H9 (cell line): ENCODE measurements around the gene EHBP1. TPM values are rescaled to one million over a fixed set of nuclear protein-coding genes. Genes with fewer than 3 reads are reported as not detected.

Experiments used
- DNase-seq: peaks from one replicate; pipeline ENCODE4 v3.0.0-alpha.2; 2017
- H2AFZ ChIP-seq: one replicate; pipeline ENCODE4 v1.6.1; 2013; ENCODE audit warnings: mild to moderate bottlenecking, low read length, control low read depth, moderate library complexity
- H2AK5ac ChIP-seq: 2 replicates; pipeline ENCODE4 v1.6.1; 2013; ENCODE audit warnings: low read length, control low read depth, mixed read lengths; ENCODE audit not compliant: insufficient read length
- H2BK120ac ChIP-seq: one replicate; pipeline ENCODE4 v1.6.1; 2013; ENCODE audit warnings: low read depth, mild to moderate bottlenecking, low read length, control low read depth, inconsistent platforms; ENCODE audit not compliant: poor library complexity, severe bottlenecking
- H2BK12ac ChIP-seq: 2 replicates; pipeline ENCODE4 v1.6.1; 2013; ENCODE audit warnings: low read length, control low read depth, mixed read lengths, low read depth; ENCODE audit not compliant: insufficient read length
- H2BK15ac ChIP-seq: 2 replicates; pipeline ENCODE4 v1.6.1; 2013; ENCODE audit warnings: low read depth, low read length, control low read depth
- H2BK20ac ChIP-seq: one replicate; pipeline ENCODE4 v1.6.1; 2013; ENCODE audit warnings: low read depth, mild to moderate bottlenecking, low read length, control low read depth, inconsistent platforms; ENCODE audit not compliant: poor library complexity, severe bottlenecking
- H2BK5ac ChIP-seq: 2 replicates; pipeline ENCODE4 v1.6.1; 2013; ENCODE audit warnings: low read length, control low read depth, mixed read lengths; ENCODE audit not compliant: insufficient read length
- H3K14ac ChIP-seq: 2 replicates; pipeline ENCODE4 v1.6.1; 2013; ENCODE audit warnings: low read length, control low read depth; ENCODE audit not compliant: insufficient read depth
- H3K18ac ChIP-seq: 2 replicates; pipeline ENCODE4 v1.6.1; 2013; ENCODE audit warnings: low read depth, mild to moderate bottlenecking, mixed read lengths, low read length, control low read depth; ENCODE audit not compliant: insufficient read length
- H3K23ac ChIP-seq: 2 replicates; pipeline ENCODE4 v1.6.1; 2013; ENCODE audit warnings: low read length, control low read depth, mixed read lengths, low read depth; ENCODE audit not compliant: insufficient read length
- H3K23me2 ChIP-seq: 2 replicates; pipeline ENCODE4 v1.6.1; 2013; ENCODE audit warnings: low read depth, mild to moderate bottlenecking, mixed read lengths, low read length, control low read depth; ENCODE audit not compliant: insufficient read length, poor library complexity, severe bottlenecking
- H3K27ac ChIP-seq: 2 replicates; pipeline ENCODE4 v1.5.1; 2013; ENCODE audit warnings: low read length, control low read depth, mixed read lengths, low read depth; ENCODE audit not compliant: insufficient read length
- H3K27me3 ChIP-seq: 2 replicates; pipeline ENCODE4 v1.6.1; 2013; ENCODE audit warnings: low read length, control low read depth, inconsistent platforms; ENCODE audit not compliant: insufficient read depth
- H3K4ac ChIP-seq: 2 replicates; pipeline ENCODE4 v1.6.1; 2013; ENCODE audit warnings: low read depth, mild to moderate bottlenecking, control low read depth, inconsistent platforms, low read length, moderate library complexity
- H3K4me1 ChIP-seq: 2 replicates; pipeline ENCODE4 v1.6.1; 2013; ENCODE audit warnings: low read length, control low read depth, inconsistent platforms; ENCODE audit not compliant: insufficient read depth
- H3K4me2 ChIP-seq: 2 replicates; pipeline ENCODE4 v1.6.1; 2013; ENCODE audit warnings: low read length, control low read depth, mixed read lengths; ENCODE audit not compliant: insufficient read length, insufficient read depth
- H3K56ac ChIP-seq: 2 replicates; pipeline ENCODE4 v1.6.1; 2013; ENCODE audit warnings: low read depth, mild to moderate bottlenecking, mixed read lengths, low read length, control low read depth; ENCODE audit not compliant: insufficient read length
- H3K79me1 ChIP-seq: 2 replicates; pipeline ENCODE4 v1.6.1; 2013; ENCODE audit warnings: low read depth, mild to moderate bottlenecking, moderate library complexity, low read length, control low read depth, inconsistent platforms; ENCODE audit not compliant: insufficient read depth, poor library complexity, severe bottlenecking
- H3K79me2 ChIP-seq: 2 replicates; pipeline ENCODE4 v1.6.1; 2013; ENCODE audit warnings: low read length, control low read depth, inconsistent platforms; ENCODE audit not compliant: insufficient read depth
- H3K9ac ChIP-seq: 2 replicates; pipeline ENCODE4 v1.6.1; 2013; ENCODE audit warnings: low read length, control low read depth, mixed read lengths; ENCODE audit not compliant: insufficient read length; ENCODE audit errors: extremely low read depth
- H3K9me3 ChIP-seq: one replicate; pipeline ENCODE4 v1.6.1; 2013; ENCODE audit warnings: low read depth, low read length, inconsistent platforms; ENCODE audit not compliant: control insufficient read depth
- H3T11ph ChIP-seq: one replicate; pipeline ENCODE4 v1.6.1; 2013; ENCODE audit warnings: mild to moderate bottlenecking, low read length, control low read depth, inconsistent platforms
- H4K20me1 ChIP-seq: one replicate; pipeline ENCODE4 v1.6.1; 2013; ENCODE audit not compliant: control insufficient read depth, insufficient read length, insufficient read depth
- H4K5ac ChIP-seq: 2 replicates; pipeline ENCODE4 v1.6.1; 2013; ENCODE audit warnings: low read depth, mild to moderate bottlenecking, mixed read lengths, low read length, control low read depth; ENCODE audit not compliant: insufficient read length
- H4K8ac ChIP-seq: replicated peaks from 2 replicates; pipeline ENCODE4 v1.6.1; 2013; ENCODE audit warnings: low read length, control low read depth, mixed read lengths, low read depth; ENCODE audit not compliant: insufficient read length
- H4K91ac ChIP-seq: 2 replicates; pipeline ENCODE4 v1.6.1; 2013; ENCODE audit warnings: low read depth, mild to moderate bottlenecking, moderate library complexity, mixed read lengths, low read length, control low read depth; ENCODE audit not compliant: insufficient read length
- H3K27ac Mint-ChIP-seq, 3 experiments: 2 replicates in 2 of 3; 3 replicates in 1 of 3; pipeline ENCODE4 v1.8.0; 2020 to 2021; ENCODE audit warnings: mixed read lengths in 3 of 3, mild to moderate bottlenecking in 1 of 3, moderate library complexity in 1 of 3
- H3K27me3 Mint-ChIP-seq: 2 replicates; pipeline ENCODE4 v1.8.0; 2021; ENCODE audit warnings: low read depth, mild to moderate bottlenecking, moderate library complexity, mixed read lengths
- H3K36me3 Mint-ChIP-seq, 3 experiments: 2 replicates in 2 of 3; 3 replicates in 1 of 3; pipeline ENCODE4 v1.8.0; 2020 to 2021; ENCODE audit warnings: low read depth in 3 of 3, mixed read lengths in 3 of 3; ENCODE audit not compliant: insufficient read depth in 1 of 3
- H3K4me1 Mint-ChIP-seq, 2 experiments: 2 replicates each; pipeline ENCODE4 v1.8.0; 2020; ENCODE audit warnings: mixed read lengths in 2 of 2
- H3K4me3 Mint-ChIP-seq, 2 experiments: 2 replicates in 1 of 2; 3 replicates in 1 of 2; pipeline ENCODE4 v1.8.0; 2020 to 2021; ENCODE audit warnings: mild to moderate bottlenecking in 2 of 2, mixed read lengths in 2 of 2, moderate library complexity in 1 of 2
- H3K9me3 Mint-ChIP-seq, 2 experiments: 2 replicates in 1 of 2; 3 replicates in 1 of 2; pipeline ENCODE4 v1.8.0; 2020; ENCODE audit warnings: mild to moderate bottlenecking in 2 of 2, mixed read lengths in 2 of 2, moderate library complexity in 1 of 2
- CTCF ChIP-seq: fragments of 200-600 bp; sonication (generic); conservative IDR thresholded peaks from 3 replicates; pipeline ENCODE4 v1.8.0; 2021; ENCODE audit warnings: antibody characterized with exemption, mild to moderate bottlenecking
- WGBS: extraction: QIAGEN DNeasy Blood & Tissue Kit; methylation state at CpG from one replicate; pipeline ENCODE4 v1.1.7; 2013; ENCODE audit warnings: missing lambda C conversion rate, low lambda C conversion rate, mixed read lengths; ENCODE audit not compliant: insufficient read length; ENCODE audit errors: extremely low coverage; 5-methylcytosine and 5-hydroxymethylcytosine counted together
- total RNA-seq: library from RNA; stranded (reverse); gene quantifications from 2 replicates; pipeline ENCODE4 v1.2.1, GENCODE V29; 2021

The EHBP1 gene
- total RNA-seq, 1 experiment from 2014 or later = 35.6 TPM

DNA sequence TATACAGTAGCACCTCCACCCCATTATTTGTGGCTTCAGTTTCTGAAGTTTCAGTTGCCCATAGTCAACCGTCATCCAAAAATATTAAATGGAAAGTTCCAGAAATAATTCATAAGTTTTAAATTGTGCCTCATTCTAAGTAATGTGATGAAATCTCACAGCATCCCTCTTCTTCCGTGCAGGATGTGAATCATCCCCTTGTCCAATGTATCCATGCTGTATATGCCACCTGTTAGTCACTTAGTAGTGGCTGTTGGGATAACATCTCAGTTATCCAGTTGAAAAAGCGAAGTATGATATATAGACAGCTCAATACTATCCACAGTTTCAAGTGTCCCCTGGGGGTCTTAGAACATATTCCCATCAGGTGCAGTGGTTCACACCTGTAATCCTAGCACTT lies 226.0 kb downstream of the EHBP1 start:
- Histone ChIP-seq H4K5ac (no peak overlapping the region), H2BK120ac (no peak overlapping the region), H4K91ac (no peak overlapping the region), H3K4me2 (no peak overlapping the region), H3K14ac (no peak overlapping the region), H4K8ac (no peak overlapping the region), H3K56ac (no peak overlapping the region), H3K23ac (no peak overlapping the region), H2AK5ac (no peak overlapping the region), H2BK15ac (no peak overlapping the region), H3K27me3 (no peaks in the 10 kb centered on the region), H3K18ac (no peak overlapping the region), H4K20me1 (no peaks in the 10 kb centered on the region), H2AFZ (no peak overlapping the region), H2BK20ac (no peak overlapping the region), H3K79me2 (no peaks in the 10 kb centered on the region), H3T11ph (no peak overlapping the region), H3K4ac (no peak overlapping the region), H2BK12ac (no peak overlapping the region), H3K9me3 (no peaks in the 10 kb centered on the region), H3K23me2 (no peaks in the 10 kb centered on the region), H2BK5ac (no peak overlapping the region), H3K4me1 (peaks cover 2% of the 10 kb centered on the region; the same call in 1 of the 2 replicates), H3K79me1 (no peaks in the 10 kb centered on the region), H3K27ac (no peak overlapping the region), H3K9ac (no peak overlapping the region)
- no peaks in the 10 kb centered on the region for H3K27me3 Mint-ChIP-seq
- H3K9me3 Mint-ChIP-seq = no peaks in the 10 kb centered on the region
- H3K4me1 Mint-ChIP-seq = peaks cover 10 to 13% of the 10 kb centered on the region in 2 experiments
- DNase-seq = no peak
- no peaks in the 10 kb centered on the region; a peak in 2 of 7 replicates for H3K36me3 Mint-ChIP-seq
- no peak overlapping the region for H3K4me3 Mint-ChIP-seq
- TF ChIP-seq CTCF = no peak
- H3K27ac Mint-ChIP-seq = no peak overlapping the region
- WGBS = no CpG with 5 or more reads among the region's 3 CpGs
